K562 (cell line): ENCODE measurements around the gene TYW5. TPM values are rescaled to one million over a fixed set of nuclear protein-coding genes. Genes with fewer than 3 reads are reported as not detected.

ENCODE experiments used
- BDP1 ChIP-seq: IDR thresholded peaks from 3 replicates; pipeline ENCODE4 v1.6.1; 2011; ENCODE audit not compliant: insufficient read length, insufficient read depth
- CCNT2 ChIP-seq: IDR thresholded peaks from 2 replicates; pipeline ENCODE4 v1.6.1; 2011; ENCODE audit warnings: borderline replicate concordance, low read depth, mild to moderate bottlenecking, moderate library complexity, mixed read lengths, low read length; ENCODE audit not compliant: insufficient read length; ENCODE audit errors: extremely low read depth
- CHCHD3 ChIP-seq: fragments of 250-450 bp; sonication (Bioruptor Pico); IDR thresholded peaks from 2 replicates; pipeline ENCODE4 v2.1.2; 2022; ENCODE audit warnings: mild to moderate bottlenecking
- CREB1 ChIP-seq, 2 experiments: sonication (generic) in 1 of 2; formaldehyde crosslinking in 1 of 2; IDR thresholded peaks; 2 replicates each; pipeline versions ENCODE4 v1.6.1 to v1.8.0; 2012 to 2022; ENCODE audit warnings: inconsistent platforms in 1 of 2, mild to moderate bottlenecking in 1 of 2, missing genetic modification reagents in 1 of 2, moderate library complexity in 1 of 2
- FOXK1 ChIP-seq: sonication (generic); formaldehyde crosslinking; IDR thresholded peaks from 2 replicates; pipeline ENCODE4 v1.8.0; 2022; ENCODE audit warnings: missing genetic modification reagents, mild to moderate bottlenecking, borderline replicate concordance
- FUS ChIP-seq: fragments of 200-400 bp; formaldehyde crosslinking; optimal IDR thresholded peaks from 2 replicates; pipeline ENCODE3; 2017; ENCODE audit warnings: low read depth, low read length
- GABPB1 ChIP-seq: sonication (generic); formaldehyde crosslinking; IDR thresholded peaks from 2 replicates; pipeline ENCODE4 v1.8.0; 2022; ENCODE audit warnings: mild to moderate bottlenecking, missing genetic modification reagents
- HCFC1 ChIP-seq: IDR thresholded peaks from 2 replicates; pipeline ENCODE4 v1.6.1; 2012; ENCODE audit warnings: low read depth, low read length, improper control_type of control experiment
- HMBOX1 ChIP-seq: sonication (generic); IDR thresholded peaks from 2 replicates; pipeline ENCODE4 v1.6.1; 2016
- PKNOX1 ChIP-seq: fragments of 450-650 bp; IDR thresholded peaks from 2 replicates; pipeline ENCODE4 v1.6.1; 2016
- RBBP5 ChIP-seq: fragments of 200-600 bp; sonication (generic); IDR thresholded peaks from 2 replicates; pipeline ENCODE4 v1.6.1; 2012; ENCODE audit warnings: borderline replicate concordance, mild to moderate bottlenecking, low read length, control low read depth, inconsistent platforms; ENCODE audit not compliant: insufficient read depth, poor library complexity, severe bottlenecking
- TCF7L2 ChIP-seq: fragments of 150-350 bp; IDR thresholded peaks from 2 replicates; pipeline ENCODE4 v1.6.1; 2016; ENCODE audit warnings: low read depth, mild to moderate bottlenecking, low read length, moderate library complexity
- polyA plus RNA-seq, 8 experiments: library from polyadenylated mRNA; depleted of rRNA in 4 of 8; stranded (reverse) in 5 of 8; unstranded in 3 of 8; fragments of >200 nt; fragmentation: Nextera tagmentation in 2 of 8; fragmentation: Illumina TruSeq in 1 of 8; extraction: Ambion mirVana in 2 of 8; extraction: Trizol in 1 of 8; gene quantifications; 2 replicates each; pipeline versions ENCODE4 v1.2.1 to v1.2.3, GENCODE V29; 2011 to 2014; ENCODE audit warnings: inconsistent platforms in 1 of 8, missing spikeins in 1 of 8
- total RNA-seq, 7 experiments: library from RNA; depleted of rRNA in 6 of 7; stranded (reverse); fragments of >200 nt in 6 of 7; fragmentation: Illumina TruSeq in 2 of 7; extraction: Trizol in 2 of 7; gene quantifications; 2 replicates each; pipeline versions ENCODE4 v1.2.1 to v1.2.3, GENCODE V29; 2011 to 2021; ENCODE audit warnings: low replicate concordance in 1 of 7
- TF ChIP-seq, protein P1 (sequence below): sonication (generic); formaldehyde crosslinking; IDR thresholded peaks from 2 replicates; pipeline ENCODE4 v1.8.1; 2023; ENCODE audit warnings: mild to moderate bottlenecking, missing genetic modification reagents
- TF ChIP-seq, protein P2 (sequence below): fragments of 450-650 bp; conservative IDR thresholded peaks from 2 replicates; pipeline ENCODE4 v1.6.1; 2016; ENCODE audit warnings: missing genetic modification characterization, low read depth, mild to moderate bottlenecking, control low read depth, missing compliant biosample characterization
- TF ChIP-seq, protein P3 (sequence below): sonication (generic); formaldehyde crosslinking; IDR thresholded peaks from 2 replicates; pipeline ENCODE4 v1.8.0; 2022; ENCODE audit warnings: missing genetic modification reagents, mild to moderate bottlenecking, moderate library complexity, borderline replicate concordance
- TF ChIP-seq, protein P4 (sequence below): sonication (generic); formaldehyde crosslinking; IDR thresholded peaks from 2 replicates; pipeline ENCODE4 v1.8.0; 2022; ENCODE audit warnings: mild to moderate bottlenecking, missing genetic modification reagents
- TF ChIP-seq, protein P5 (sequence below): fragments of 450-650 bp; IDR thresholded peaks from 2 replicates; pipeline ENCODE4 v1.6.1; 2016; ENCODE audit warnings: borderline replicate concordance

The TYW5 gene
- total and polyA plus RNA-seq, 9 of the 15 experiments (the other 6 are each of a cell fraction or from before 2014, with no cell fraction given): 3.6 to 7.7 (median 4.6) TPM

GRCh38 chr2:199911052-199911876, 44.0 kb downstream of the TYW5 start, which contains the start of gene C2orf69 (continued):
- TF ChIP-seq, protein P1, sequence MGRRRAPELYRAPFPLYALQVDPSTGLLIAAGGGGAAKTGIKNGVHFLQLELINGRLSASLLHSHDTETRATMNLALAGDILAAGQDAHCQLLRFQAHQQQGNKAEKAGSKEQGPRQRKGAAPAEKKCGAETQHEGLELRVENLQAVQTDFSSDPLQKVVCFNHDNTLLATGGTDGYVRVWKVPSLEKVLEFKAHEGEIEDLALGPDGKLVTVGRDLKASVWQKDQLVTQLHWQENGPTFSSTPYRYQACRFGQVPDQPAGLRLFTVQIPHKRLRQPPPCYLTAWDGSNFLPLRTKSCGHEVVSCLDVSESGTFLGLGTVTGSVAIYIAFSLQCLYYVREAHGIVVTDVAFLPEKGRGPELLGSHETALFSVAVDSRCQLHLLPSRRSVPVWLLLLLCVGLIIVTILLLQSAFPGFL: no peak
- TF ChIP-seq, protein P2, sequence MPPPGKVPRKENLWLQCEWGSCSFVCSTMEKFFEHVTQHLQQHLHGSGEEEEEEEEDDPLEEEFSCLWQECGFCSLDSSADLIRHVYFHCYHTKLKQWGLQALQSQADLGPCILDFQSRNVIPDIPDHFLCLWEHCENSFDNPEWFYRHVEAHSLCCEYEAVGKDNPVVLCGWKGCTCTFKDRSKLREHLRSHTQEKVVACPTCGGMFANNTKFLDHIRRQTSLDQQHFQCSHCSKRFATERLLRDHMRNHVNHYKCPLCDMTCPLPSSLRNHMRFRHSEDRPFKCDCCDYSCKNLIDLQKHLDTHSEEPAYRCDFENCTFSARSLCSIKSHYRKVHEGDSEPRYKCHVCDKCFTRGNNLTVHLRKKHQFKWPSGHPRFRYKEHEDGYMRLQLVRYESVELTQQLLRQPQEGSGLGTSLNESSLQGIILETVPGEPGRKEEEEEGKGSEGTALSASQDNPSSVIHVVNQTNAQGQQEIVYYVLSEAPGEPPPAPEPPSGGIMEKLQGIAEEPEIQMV: no peak
- TF ChIP-seq RBBP5 (peak; percentile 94), FOXK1 (no peak), CHCHD3 (CRISPR knock-in tag) (no peak), HMBOX1 (no peak), CCNT2 (peak; percentile 80), TCF7L2 (peak; percentile 36; the same call in 1 of the 2 replicates), PKNOX1 (peak; percentile 24; the same call in 1 of the 2 replicates), HCFC1 (peak; percentile 67), BDP1 (no peak), GABPB1 (CRISPR knock-in tag) (peak; percentile 65), FUS (peak; percentile 25), CREB1 (IDR thresholded peaks at IDR 0.05) (peak; percentile 96), CREB1 (CRISPR knock-in tag; IDR thresholded peaks at IDR 0.05) (peak; percentile 93)
- TF ChIP-seq, protein P3, sequence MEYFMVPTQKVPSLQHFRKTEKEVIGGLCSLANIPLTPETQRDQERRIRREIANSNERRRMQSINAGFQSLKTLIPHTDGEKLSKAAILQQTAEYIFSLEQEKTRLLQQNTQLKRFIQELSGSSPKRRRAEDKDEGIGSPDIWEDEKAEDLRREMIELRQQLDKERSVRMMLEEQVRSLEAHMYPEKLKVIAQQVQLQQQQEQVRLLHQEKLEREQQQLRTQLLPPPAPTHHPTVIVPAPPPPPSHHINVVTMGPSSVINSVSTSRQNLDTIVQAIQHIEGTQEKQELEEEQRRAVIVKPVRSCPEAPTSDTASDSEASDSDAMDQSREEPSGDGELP (CRISPR knock-in tag): peak; percentile 75; the same call in 1 of the 2 replicates
- TF ChIP-seq, protein P4, sequence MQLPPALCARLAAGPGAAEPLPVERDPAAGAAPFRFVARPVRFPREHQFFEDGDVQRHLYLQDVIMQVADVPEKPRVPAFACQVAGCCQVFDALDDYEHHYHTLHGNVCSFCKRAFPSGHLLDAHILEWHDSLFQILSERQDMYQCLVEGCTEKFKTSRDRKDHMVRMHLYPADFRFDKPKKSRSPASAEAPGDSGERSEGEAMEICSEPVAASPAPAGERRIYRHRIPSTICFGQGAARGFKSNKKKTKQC (CRISPR knock-in tag): peak; percentile 35
- TF ChIP-seq, protein P5, sequence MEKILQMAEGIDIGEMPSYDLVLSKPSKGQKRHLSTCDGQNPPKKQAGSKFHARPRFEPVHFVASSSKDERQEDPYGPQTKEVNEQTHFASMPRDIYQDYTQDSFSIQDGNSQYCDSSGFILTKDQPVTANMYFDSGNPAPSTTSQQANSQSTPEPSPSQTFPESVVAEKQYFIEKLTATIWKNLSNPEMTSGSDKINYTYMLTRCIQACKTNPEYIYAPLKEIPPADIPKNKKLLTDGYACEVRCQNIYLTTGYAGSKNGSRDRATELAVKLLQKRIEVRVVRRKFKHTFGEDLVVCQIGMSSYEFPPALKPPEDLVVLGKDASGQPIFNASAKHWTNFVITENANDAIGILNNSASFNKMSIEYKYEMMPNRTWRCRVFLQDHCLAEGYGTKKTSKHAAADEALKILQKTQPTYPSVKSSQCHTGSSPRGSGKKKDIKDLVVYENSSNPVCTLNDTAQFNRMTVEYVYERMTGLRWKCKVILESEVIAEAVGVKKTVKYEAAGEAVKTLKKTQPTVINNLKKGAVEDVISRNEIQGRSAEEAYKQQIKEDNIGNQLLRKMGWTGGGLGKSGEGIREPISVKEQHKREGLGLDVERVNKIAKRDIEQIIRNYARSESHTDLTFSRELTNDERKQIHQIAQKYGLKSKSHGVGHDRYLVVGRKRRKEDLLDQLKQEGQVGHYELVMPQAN: 0 out of 2 replicates have a peak, but pooled peaks have one; percentile 38
